Mesendoderm (in vitro differentiated cells): ENCODE results near the gene TAPBPL.

Experiments used
- DNase-seq: peaks from one replicate; pipeline ENCODE4 v3.0.0; 2013
- H2AK5ac ChIP-seq: 2 replicates; pipeline ENCODE4 v1.6.1; 2013; ENCODE audit warnings: low read length, inconsistent platforms
- H2BK120ac ChIP-seq: 2 replicates; pipeline ENCODE4 v1.6.1; 2013; ENCODE audit warnings: low read depth, mild to moderate bottlenecking, low read length, moderate library complexity, mixed read lengths
- H2BK15ac ChIP-seq: replicated peaks from 2 replicates; pipeline ENCODE4 v1.6.1; 2013; ENCODE audit warnings: low read depth, mild to moderate bottlenecking, moderate library complexity
- H2BK5ac ChIP-seq: 2 replicates; pipeline ENCODE4 v1.6.1; 2013; ENCODE audit warnings: low read length, inconsistent platforms
- H3K18ac ChIP-seq: 2 replicates; pipeline ENCODE4 v1.6.1; 2013; ENCODE audit warnings: mild to moderate bottlenecking, low read length, mixed read lengths
- H3K23ac ChIP-seq: one replicate; pipeline ENCODE4 v1.6.1; 2013; ENCODE audit warnings: low read length
- H3K27ac ChIP-seq: 2 replicates; pipeline ENCODE4 v1.5.1; 2013; ENCODE audit warnings: low read depth, mild to moderate bottlenecking, inconsistent platforms, low read length, moderate library complexity
- H3K27me3 ChIP-seq: 2 replicates; pipeline ENCODE4 v1.6.1; 2013; ENCODE audit warnings: low read length, control low read depth, mild to moderate bottlenecking, inconsistent platforms; ENCODE audit not compliant: insufficient read depth, poor library complexity
- H3K36me3 ChIP-seq: 2 replicates; pipeline ENCODE4 v1.6.1; 2013; ENCODE audit warnings: low read length, inconsistent platforms; ENCODE audit not compliant: control insufficient read depth, insufficient read depth
- H3K4ac ChIP-seq: one replicate; pipeline ENCODE4 v1.6.1; 2013; ENCODE audit warnings: low read depth, mild to moderate bottlenecking, low read length, moderate library complexity
- H3K4me1 ChIP-seq: 2 replicates; pipeline ENCODE4 v1.6.1; 2013; ENCODE audit warnings: low read depth, low read length, inconsistent platforms; ENCODE audit not compliant: control insufficient read depth
- H3K4me2 ChIP-seq: 2 replicates; pipeline ENCODE4 v1.6.1; 2013; ENCODE audit warnings: low read length
- H3K4me3 ChIP-seq: 2 replicates; pipeline ENCODE4 v1.5.1; 2013; ENCODE audit warnings: mild to moderate bottlenecking, low read length
- H3K56ac ChIP-seq: one replicate; pipeline ENCODE4 v1.6.1; 2013; ENCODE audit warnings: low read length
- H3K79me1 ChIP-seq: 2 replicates; pipeline ENCODE4 v1.6.1; 2013; ENCODE audit warnings: low read length, inconsistent platforms
- H3K79me2 ChIP-seq: 2 replicates; pipeline ENCODE4 v1.6.1; 2013; ENCODE audit warnings: mild to moderate bottlenecking, low read length; ENCODE audit not compliant: control insufficient read depth, insufficient read depth
- H3K9ac ChIP-seq: 2 replicates; pipeline ENCODE4 v1.6.1; 2013; ENCODE audit warnings: low read length, inconsistent platforms
- H4K5ac ChIP-seq: one replicate; pipeline ENCODE4 v1.6.1; 2013; ENCODE audit warnings: low read length
- H4K8ac ChIP-seq: one replicate; pipeline ENCODE4 v1.6.1; 2013; ENCODE audit warnings: low read depth, mild to moderate bottlenecking, control low read depth, low read length, moderate library complexity
- WGBS: extraction: QIAGEN DNeasy Blood & Tissue Kit; methylation state at CpG from one replicate; pipeline ENCODE4 v1.1.7; 2013; ENCODE audit warnings: low lambda C conversion rate, missing lambda C conversion rate; ENCODE audit not compliant: insufficient coverage; ENCODE audit errors: extremely low coverage; 5-methylcytosine and 5-hydroxymethylcytosine counted together

The TAPBPL gene

GRCh38 chr12:6418796-6419195 is 33.0 kb upstream of the TAPBPL start:
- H2BK15ac ChIP-seq, result no peak overlapping the region
- no peak overlapping the region for H3K4ac ChIP-seq
- no peak overlapping the region for H2AK5ac ChIP-seq
- H4K8ac ChIP-seq, result no peak overlapping the region
- no peak overlapping the region for H3K9ac ChIP-seq
- no peak overlapping the region for H2BK5ac ChIP-seq
- H2BK120ac ChIP-seq, result no peak overlapping the region
- H3K79me2 ChIP-seq, result no peaks in the 10 kb centered on the region
- H3K23ac ChIP-seq, result no peak overlapping the region
- no peak overlapping the region for H3K4me2 ChIP-seq
- no peak overlapping the region for H3K4me3 ChIP-seq
- WGBS, result no CpG with 5 or more reads among the region's 6 CpGs
- no peak overlapping the region for H3K56ac ChIP-seq
- H3K27ac ChIP-seq, result no peak overlapping the region
- H3K4me1 ChIP-seq, result no peaks in the 10 kb centered on the region
- H4K5ac ChIP-seq, result no peak overlapping the region
- H3K79me1 ChIP-seq, result no peaks in the 10 kb centered on the region
- DNase-seq, result no peak
- H3K27me3 ChIP-seq, result no peaks in the 10 kb centered on the region
- no peaks in the 10 kb centered on the region for H3K36me3 ChIP-seq
- H3K18ac ChIP-seq, result no peak overlapping the region

- Histone ChIP-seq H3K23ac (no peak overlapping the region), H3K9ac (no peak overlapping the region), H4K8ac (no peak overlapping the region), H3K4me2 (no peak overlapping the region), H2BK120ac (no peak overlapping the region), H3K18ac (no peak overlapping the region), H3K4me1 (no peaks in the 10 kb centered on the region), H3K79me1 (no peaks in the 10 kb centered on the region), H3K4ac (no peak overlapping the region), H3K36me3 (no peaks in the 10 kb centered on the region), H3K79me2 (no peaks in the 10 kb centered on the region), H4K5ac (no peak overlapping the region), H3K4me3 (no peak overlapping the region), H3K27ac (no peak overlapping the region), H2BK15ac (no peak overlapping the region), H2AK5ac (no peak overlapping the region), H3K56ac (no peak overlapping the region), H3K27me3 (no peaks in the 10 kb centered on the region), H2BK5ac (no peak overlapping the region)
- DNase-seq, result no peak
- WGBS, result no CpG with 5 or more reads among the region's 4 CpGs
Measured at GRCh38 chr12:6420364-6420763, 31.5 kb upstream of the TAPBPL start.

- Histone ChIP-seq H3K4me2 (no peak overlapping the region), H2BK120ac (no peak overlapping the region), H3K27me3 (no peaks in the 10 kb centered on the region), H3K36me3 (no peaks in the 10 kb centered on the region), H2AK5ac (no peak overlapping the region), H3K79me1 (no peaks in the 10 kb centered on the region), H3K79me2 (no peaks in the 10 kb centered on the region), H3K4me3 (no peak overlapping the region), H2BK15ac (no peak overlapping the region), H2BK5ac (no peak overlapping the region), H4K8ac (no peak overlapping the region), H3K4ac (no peak overlapping the region), H3K9ac (no peak overlapping the region), H3K56ac (no peak overlapping the region), H3K27ac (no peak overlapping the region), H3K4me1 (no peaks in the 10 kb centered on the region), H3K23ac (no peak overlapping the region), H3K18ac (no peak overlapping the region), H4K5ac (no peak overlapping the region)
- peak; percentile 93 for DNase-seq
- WGBS, result no CpG with 5 or more reads among the region's 9 CpGs
Measured at GRCh38 chr12:6423267-6424007, 28.4 kb upstream of the TAPBPL start.

GRCh38 chr12:6424008-6424347 is 27.9 kb upstream of the TAPBPL start:
- H3K27me3 ChIP-seq, result no peaks in the 10 kb centered on the region
- no peak overlapping the region for H3K18ac ChIP-seq
- no CpG with 5 or more reads among the region's 6 CpGs for WGBS

GRCh38 chr12:6424866-6425265 is 27.0 kb upstream of the TAPBPL start:
- no peak overlapping the region for H4K5ac ChIP-seq
- H3K56ac ChIP-seq, result no peak overlapping the region
- no peaks in the 10 kb centered on the region for H3K4me1 ChIP-seq
- no peak overlapping the region for H3K4me2 ChIP-seq
- DNase-seq, result no peak
- no peak overlapping the region for H3K23ac ChIP-seq
- H3K27me3 ChIP-seq, result no peaks in the 10 kb centered on the region
- no peak overlapping the region for H3K27ac ChIP-seq
- no peaks in the 10 kb centered on the region for H3K79me2 ChIP-seq
- H3K36me3 ChIP-seq, result no peaks in the 10 kb centered on the region
- H2AK5ac ChIP-seq, result no peak overlapping the region
- H2BK15ac ChIP-seq, result no peak overlapping the region
- no peak overlapping the region for H3K4ac ChIP-seq
- no peak overlapping the region for H4K8ac ChIP-seq
- H2BK120ac ChIP-seq, result no peak overlapping the region
- H3K4me3 ChIP-seq, result no peak overlapping the region
- no CpG with 5 or more reads among the region's 8 CpGs for WGBS
- no peak overlapping the region for H3K9ac ChIP-seq
- no peak overlapping the region for H2BK5ac ChIP-seq
- no peaks in the 10 kb centered on the region for H3K79me1 ChIP-seq
- H3K18ac ChIP-seq, result no peak overlapping the region

More at GRCh38 chr12:6424008-6424347, 27.9 kb upstream of the TAPBPL start:
- no peak overlapping the region for H3K23ac ChIP-seq
- no peak overlapping the region for H3K9ac ChIP-seq
- no peaks in the 10 kb centered on the region for H3K36me3 ChIP-seq
- no peak overlapping the region for H4K8ac ChIP-seq
- DNase-seq, result no peak
- no peaks in the 10 kb centered on the region for H3K79me2 ChIP-seq
- no peak overlapping the region for H4K5ac ChIP-seq
- H3K56ac ChIP-seq, result no peak overlapping the region
- H2BK15ac ChIP-seq, result no peak overlapping the region
- H3K4me2 ChIP-seq, result no peak overlapping the region
- no peak overlapping the region for H3K4me3 ChIP-seq
- no peak overlapping the region for H3K4ac ChIP-seq
- no peaks in the 10 kb centered on the region for H3K4me1 ChIP-seq
- no peaks in the 10 kb centered on the region for H3K79me1 ChIP-seq
- H2BK5ac ChIP-seq, result no peak overlapping the region
- H2BK120ac ChIP-seq, result no peak overlapping the region
- no peak overlapping the region for H3K27ac ChIP-seq
- H2AK5ac ChIP-seq, result no peak overlapping the region
